GM10266 (cell line): Measurements from ENCODE around the gene IL1RAPL1.

ENCODE experiments used
- DNase-seq: peaks from one replicate; pipeline ENCODE4 v3.0.0; 2012; ENCODE audit errors: extremely low spot score
- CTCF ChIP-seq: IDR thresholded peaks from 2 replicates; pipeline ENCODE4 v1.5.1; 2012; ENCODE audit warnings: mild to moderate bottlenecking, low read depth; ENCODE audit not compliant: control insufficient read depth, insufficient read depth; ENCODE audit errors: missing control alignments

The IL1RAPL1 gene

GRCh38 chrX:29962061-29962460 lies 1374.8 kb downstream of the IL1RAPL1 start:
- no peak for DNase-seq
- TF ChIP-seq CTCF: no peak

DNA sequence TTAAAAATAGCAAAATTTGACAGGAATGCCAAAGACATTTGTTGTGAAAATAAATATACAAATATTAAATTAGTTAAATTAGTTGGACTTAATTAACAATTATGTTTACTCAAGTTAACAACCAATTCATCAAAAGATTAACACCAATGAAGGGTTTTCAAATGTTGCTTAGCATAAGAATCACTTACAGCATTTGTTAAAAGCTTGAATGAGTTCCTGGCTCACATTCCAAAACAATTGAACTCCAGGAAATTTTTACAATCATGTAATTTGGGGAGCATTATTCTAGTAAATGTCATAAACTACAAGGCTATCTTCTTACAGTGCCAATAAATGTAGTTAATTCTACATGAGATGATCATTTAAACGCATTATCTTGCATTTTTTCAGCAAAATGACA lies 1378.4 kb downstream of the IL1RAPL1 start:
- DNase-seq: no peak
- no peak for TF ChIP-seq CTCF

- DNase-seq: no peak
- no peak for TF ChIP-seq CTCF
Measured at GRCh38 chrX:29992083-29992482, 1404.8 kb downstream of the IL1RAPL1 start.

DNA sequence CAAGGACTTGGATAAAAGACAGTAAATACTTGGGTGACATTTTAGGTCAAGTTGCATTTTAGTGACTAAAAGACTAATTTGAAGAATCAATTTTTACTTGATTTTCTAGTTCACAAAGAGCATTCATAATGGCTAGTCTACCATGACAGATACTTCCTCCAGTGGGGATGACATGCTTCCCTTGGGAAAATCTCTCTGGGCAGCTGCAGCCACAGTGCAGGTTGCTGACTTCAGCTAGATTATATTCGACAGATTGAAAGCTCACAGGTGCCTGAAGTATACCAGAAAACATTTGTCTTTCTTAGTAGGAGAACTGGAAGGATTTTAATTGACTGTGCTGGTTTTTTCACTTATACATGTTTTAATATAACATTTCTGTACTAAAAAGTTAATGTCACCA lies 1418.6 kb downstream of the IL1RAPL1 start:
- no peak for DNase-seq
- no peak for TF ChIP-seq CTCF
